Upper lobe of right lung (tissue), 1 donor: Measurements from ENCODE around the gene POU5F1. TPM values are rescaled to one million over a fixed set of nuclear protein-coding genes. Genes with fewer than 3 reads are reported as not detected.

ENCODE experiments used
- ATAC-seq: fragments of 200-7000 bp; cut with Tn5 transposase; one replicate; pipeline ENCODE4 v1.9.1; 2020; ENCODE audit warnings: mild to moderate bottlenecking, moderate library complexity
- DNase-seq: peaks from one replicate; pipeline ENCODE4 v3.0.0-alpha.2; 2020
- H3K27ac ChIP-seq: fragments of 200-600 bp; one replicate; pipeline ENCODE4 v1.8.0; 2022
- H3K27me3 ChIP-seq: fragments of 200-600 bp; one replicate; pipeline ENCODE4 v1.8.0; 2022; ENCODE audit warnings: mild to moderate bottlenecking
- H3K36me3 ChIP-seq: fragments of 200-600 bp; one replicate; pipeline ENCODE4 v1.8.0; 2022
- H3K4me1 ChIP-seq: fragments of 200-600 bp; one replicate; pipeline ENCODE4 v1.8.0; 2022
- H3K4me3 ChIP-seq: fragments of 200-600 bp; one replicate; pipeline ENCODE4 v1.8.0; 2022; ENCODE audit warnings: mild to moderate bottlenecking
- H3K9me3 ChIP-seq: fragments of 200-600 bp; one replicate; pipeline ENCODE4 v1.8.0; 2022
- intact Hi-C: fragments of 100-400 bp; cut with DNase I; formaldehyde crosslinking; loops from one replicate; pipeline ENCODE4 v1.11.0; 2022
- total RNA-seq: library from RNA; stranded (reverse); fragmentation: NEBNext Ultra II Directional; extraction: Animal tissue kit (Norgen Biotek cat#: 25700); gene quantifications from one replicate; pipeline ENCODE4 v1.2.1, GENCODE V29; 2021
- TF ChIP-seq, protein P1 (sequence below): fragments of 200-600 bp; IDR thresholded peaks from one replicate; pipeline ENCODE4 v1.8.0; 2022; ENCODE audit warnings: antibody characterized with exemption
- donor health status: DM: no; HTN: yes; CAD: no; lungs with severe emphysema.

The POU5F1 gene
- total RNA-seq, 1 donor from 2014 or later, result 2.8 TPM

- TF ChIP-seq, protein P1, sequence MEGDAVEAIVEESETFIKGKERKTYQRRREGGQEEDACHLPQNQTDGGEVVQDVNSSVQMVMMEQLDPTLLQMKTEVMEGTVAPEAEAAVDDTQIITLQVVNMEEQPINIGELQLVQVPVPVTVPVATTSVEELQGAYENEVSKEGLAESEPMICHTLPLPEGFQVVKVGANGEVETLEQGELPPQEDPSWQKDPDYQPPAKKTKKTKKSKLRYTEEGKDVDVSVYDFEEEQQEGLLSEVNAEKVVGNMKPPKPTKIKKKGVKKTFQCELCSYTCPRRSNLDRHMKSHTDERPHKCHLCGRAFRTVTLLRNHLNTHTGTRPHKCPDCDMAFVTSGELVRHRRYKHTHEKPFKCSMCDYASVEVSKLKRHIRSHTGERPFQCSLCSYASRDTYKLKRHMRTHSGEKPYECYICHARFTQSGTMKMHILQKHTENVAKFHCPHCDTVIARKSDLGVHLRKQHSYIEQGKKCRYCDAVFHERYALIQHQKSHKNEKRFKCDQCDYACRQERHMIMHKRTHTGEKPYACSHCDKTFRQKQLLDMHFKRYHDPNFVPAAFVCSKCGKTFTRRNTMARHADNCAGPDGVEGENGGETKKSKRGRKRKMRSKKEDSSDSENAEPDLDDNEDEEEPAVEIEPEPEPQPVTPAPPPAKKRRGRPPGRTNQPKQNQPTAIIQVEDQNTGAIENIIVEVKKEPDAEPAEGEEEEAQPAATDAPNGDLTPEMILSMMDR, result no peak
- DNase-seq, result peak; percentile 75
- no peaks in the 10 kb centered on the region for H3K27me3 ChIP-seq
- peaks cover 2% of the 10 kb centered on the region for H3K4me1 ChIP-seq
- no peak overlapping the region for H3K4me3 ChIP-seq
- intact Hi-C loops, result no loop called here
- no peak overlapping the region for H3K27ac ChIP-seq
- no peaks in the 10 kb centered on the region for H3K9me3 ChIP-seq
- H3K36me3 ChIP-seq, result no peaks in the 10 kb centered on the region
- peak; percentile 50 for ATAC-seq
Measured at GRCh38 chr6:31122791-31123706, 47.4 kb downstream of the POU5F1 start.

GRCh38 chr6:31121131-31121790, 49.2 kb downstream of the POU5F1 start:
- Histone ChIP-seq H3K27me3 (no peaks in the 10 kb centered on the region), H3K4me3 (no peak overlapping the region), H3K4me1 (peaks cover 2% of the 10 kb centered on the region), H3K9me3 (no peaks in the 10 kb centered on the region), H3K27ac (no peak overlapping the region), H3K36me3 (no peaks in the 10 kb centered on the region)
- intact Hi-C loops, result no loop called here
- TF ChIP-seq, protein P1, result no peak
- no peak for DNase-seq
- no peak for ATAC-seq

DNA sequence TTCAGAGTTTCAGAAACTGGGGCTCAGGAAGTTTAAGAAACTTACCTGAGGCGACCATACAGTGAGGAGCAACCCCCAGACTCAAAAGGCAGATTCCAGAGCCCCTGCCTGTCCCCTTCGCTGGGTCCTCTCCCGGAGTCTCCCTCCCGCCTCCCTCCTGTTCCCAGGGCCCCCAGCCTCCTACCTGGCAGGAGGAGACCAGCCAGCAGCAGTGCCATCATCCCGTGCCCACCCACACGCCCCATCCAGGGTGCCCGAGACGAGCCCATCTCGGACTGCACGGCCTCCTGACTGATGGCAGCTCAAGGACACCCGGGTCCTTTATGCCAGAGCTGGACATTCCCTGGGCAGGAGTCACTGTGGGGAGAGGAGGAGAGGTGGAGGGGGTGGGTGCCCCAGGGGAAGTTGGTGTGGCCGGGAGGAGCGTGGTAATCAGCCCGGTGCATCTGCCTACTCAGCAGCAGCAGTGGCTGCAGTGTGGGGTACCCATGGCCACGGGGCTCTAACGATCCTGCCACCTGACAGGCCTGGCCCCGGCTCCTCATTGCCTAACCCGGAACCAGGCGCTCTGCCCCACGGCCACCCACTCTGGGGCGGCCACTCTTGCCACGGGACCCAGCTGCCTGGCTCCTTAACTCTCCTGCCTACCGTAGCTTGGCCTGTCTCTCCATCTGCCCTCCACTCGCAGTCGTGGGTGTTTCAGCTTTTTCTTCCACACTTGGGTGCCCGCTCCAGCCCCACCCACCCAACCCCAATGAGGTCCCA, 50.1 kb downstream of the POU5F1 start, which contains the start of gene CDSN:
TSS of gene CDSN (minus strand) at position 296 of the 765 bp plus-strand sequence. CDS start at position 269, 27 bp downstream.
- ATAC-seq (no peak), DNase-seq (no peak)
- no peaks in the 10 kb centered on the region for H3K9me3 ChIP-seq
- H3K4me3 ChIP-seq, result no peak within 1 kb of the TSS
- intact Hi-C loops, result no loop called here
- H3K4me1 ChIP-seq, result peaks cover 7% of the 10 kb centered on the region
- no peaks in the 10 kb centered on the region for H3K27me3 ChIP-seq
- TF ChIP-seq, protein P1, result no peak
- no peak within 1 kb of the TSS for H3K27ac ChIP-seq
- H3K36me3 ChIP-seq, result no peaks in the 10 kb centered on the region

- ATAC-seq (no peak), DNase-seq (no peak)
- H3K4me1 ChIP-seq, result peaks cover 22% of the 10 kb centered on the region
Measured at GRCh38 chr6:31118178-31118577, 52.3 kb downstream of the POU5F1 start.

More at GRCh38 chr6:31118178-31118577, 52.3 kb downstream of the POU5F1 start:
- H3K9me3 ChIP-seq, result no peaks in the 10 kb centered on the region
- TF ChIP-seq, protein P1, result no peak
- intact Hi-C loops, result no loop called here
- H3K4me3 ChIP-seq, result no peak overlapping the region
- H3K27ac ChIP-seq, result no peak overlapping the region
- H3K36me3 ChIP-seq, result no peaks in the 10 kb centered on the region
- no peaks in the 10 kb centered on the region for H3K27me3 ChIP-seq
